SK-N-SH treated with all-trans-retinoic acid at 6 μM for 48 hours (cell line): ENCODE results near the gene TNFSF11.

Experiments
- ATAC-seq: fragments of 200-7000 bp; cut with Tn5 transposase; 3 replicates; pipeline ENCODE4 v1.9.1; 2020; ENCODE audit warnings: mild to moderate bottlenecking, moderate library complexity
- ARNTL ChIP-seq: fragments of 450-650 bp; formaldehyde crosslinking; IDR thresholded peaks from 2 replicates; pipeline ENCODE4 v1.5.0; 2020; ENCODE audit warnings: low read depth, mild to moderate bottlenecking, moderate library complexity, borderline replicate concordance
- BACH2 ChIP-seq: fragments of 250-450 bp; sonication (Bioruptor Pico); IDR thresholded peaks from 2 replicates; pipeline ENCODE4 v1.9.0; 2021; ENCODE audit warnings: mild to moderate bottlenecking, borderline replicate concordance
- CSDC2 ChIP-seq: fragments of 250-450 bp; sonication (Bioruptor Pico); IDR thresholded peaks from 2 replicates; pipeline ENCODE4 v1.5.0; 2020; ENCODE audit warnings: mild to moderate bottlenecking, moderate library complexity
- ESRRG ChIP-seq: fragments of 250-450 bp; sonication (Bioruptor Pico); IDR thresholded peaks from 2 replicates; pipeline ENCODE4 v1.6.1; 2021; ENCODE audit warnings: mild to moderate bottlenecking
- GLIS3 ChIP-seq: fragments of 250-450 bp; sonication (Bioruptor Pico); IDR thresholded peaks from 2 replicates; pipeline ENCODE4 v1.5.0; 2020; ENCODE audit warnings: mild to moderate bottlenecking, moderate library complexity
- ISL1 ChIP-seq: fragments of 250-450 bp; sonication (Bioruptor Pico); IDR thresholded peaks from 2 replicates; pipeline ENCODE4 v2.1.2; 2022; ENCODE audit warnings: mild to moderate bottlenecking, moderate library complexity
- OSR1 ChIP-seq: fragments of 250-450 bp; sonication (Bioruptor Pico); IDR thresholded peaks from 2 replicates; pipeline ENCODE4 v1.8.0; 2022; ENCODE audit warnings: moderate library complexity, mild to moderate bottlenecking, inconsistent platforms
- POU6F1 ChIP-seq: fragments of 250-450 bp; sonication (Bioruptor Pico); IDR thresholded peaks from 2 replicates; pipeline ENCODE4 v1.8.0; 2021; ENCODE audit warnings: low read depth, mild to moderate bottlenecking, moderate library complexity, borderline replicate concordance
- PPARA ChIP-seq: fragments of 250-450 bp; sonication (Bioruptor Pico); IDR thresholded peaks from 2 replicates; pipeline ENCODE4 v1.5.0; 2020; ENCODE audit warnings: mild to moderate bottlenecking, borderline replicate concordance
- RARB ChIP-seq: fragments of 250-450 bp; sonication (Bioruptor Pico); IDR thresholded peaks from 2 replicates; pipeline ENCODE4 v1.8.0; 2021; ENCODE audit warnings: mild to moderate bottlenecking, moderate library complexity
- SNAI2 ChIP-seq: fragments of 250-450 bp; sonication (Bioruptor Pico); IDR thresholded peaks from 2 replicates; pipeline ENCODE4 v1.5.0; 2020; ENCODE audit warnings: mild to moderate bottlenecking, moderate library complexity
- TCF4 ChIP-seq: fragments of 250-450 bp; sonication (Bioruptor Pico); IDR thresholded peaks from 2 replicates; pipeline ENCODE4 v1.8.0; 2021; ENCODE audit warnings: mild to moderate bottlenecking, moderate library complexity, borderline replicate concordance
- TSHZ2 ChIP-seq: fragments of 250-450 bp; sonication (Bioruptor Pico); IDR thresholded peaks from 2 replicates; pipeline ENCODE4 v1.5.0; 2020; ENCODE audit warnings: mild to moderate bottlenecking, moderate library complexity
- ZC3H10 ChIP-seq: fragments of 250-450 bp; sonication (Bioruptor Pico); IDR thresholded peaks from 2 replicates; pipeline ENCODE4 v1.5.1; 2021; ENCODE audit warnings: mild to moderate bottlenecking, moderate library complexity
- ZFP3 ChIP-seq: fragments of 250-450 bp; sonication (Bioruptor Pico); IDR thresholded peaks from 2 replicates; pipeline ENCODE4 v1.5.0; 2020; ENCODE audit warnings: mild to moderate bottlenecking, moderate library complexity
- ZFP30 ChIP-seq: fragments of 450-650 bp; formaldehyde crosslinking; IDR thresholded peaks from 2 replicates; pipeline ENCODE4 v1.5.0; 2022; ENCODE audit warnings: mild to moderate bottlenecking, moderate library complexity
- ZNF565 ChIP-seq: fragments of 450-650 bp; formaldehyde crosslinking; conservative IDR thresholded peaks from 2 replicates; pipeline ENCODE4 v1.5.0; 2020; ENCODE audit warnings: low read depth, mild to moderate bottlenecking, moderate library complexity
- ZNF70 ChIP-seq: fragments of 450-650 bp; formaldehyde crosslinking; IDR thresholded peaks from 2 replicates; pipeline ENCODE4 v1.5.0; 2020; ENCODE audit warnings: mild to moderate bottlenecking, moderate library complexity
- ZNF8 ChIP-seq: fragments of 450-650 bp; formaldehyde crosslinking; IDR thresholded peaks from 2 replicates; pipeline ENCODE4 v1.5.0; 2020; ENCODE audit warnings: mild to moderate bottlenecking, moderate library complexity
- TF ChIP-seq, protein P1 (sequence below): fragments of 250-450 bp; sonication (Bioruptor Pico); IDR thresholded peaks from 2 replicates; pipeline ENCODE4 v1.5.1; 2021; ENCODE audit warnings: mild to moderate bottlenecking, moderate library complexity
- TF ChIP-seq, protein P2 (sequence below): fragments of 250-450 bp; sonication (Bioruptor Pico); IDR thresholded peaks from 2 replicates; pipeline ENCODE4 v1.8.0; 2020; ENCODE audit warnings: mild to moderate bottlenecking, moderate library complexity, borderline replicate concordance

TNFSF11 gene

GRCh38 chr13:42538996-42539395, 35.0 kb upstream of the TNFSF11 start:
- TF ChIP-seq CSDC2 (no peak), PPARA (CRISPR knock-in tag) (no peak), GLIS3 (CRISPR knock-in tag) (no peak), OSR1 (no peak), TSHZ2 (CRISPR knock-in tag) (no peak), ZC3H10 (CRISPR knock-in tag) (no peak), BACH2 (CRISPR knock-in tag) (no peak), ZNF8 (CRISPR knock-in tag) (no peak), TCF4 (CRISPR knock-in tag) (no peak), ZNF70 (CRISPR knock-in tag) (no peak)
- ATAC-seq = no peak

GRCh38 chr13:42539670-42540069, 34.3 kb upstream of the TNFSF11 start:
- TF ChIP-seq ZNF565 (CRISPR knock-in tag) (no peak), ISL1 (CRISPR knock-in tag) (no peak), CSDC2 (no peak), ZFP3 (CRISPR knock-in tag) (no peak), SNAI2 (CRISPR knock-in tag) (no peak), ZNF70 (CRISPR knock-in tag) (no peak), ARNTL (CRISPR knock-in tag) (no peak)
- no peak for ATAC-seq

GRCh38 chr13:42543215-42543797, 30.6 kb upstream of the TNFSF11 start:
- ATAC-seq = no peak
- TF ChIP-seq POU6F1 (CRISPR knock-in tag) (no peak), ZFP30 (CRISPR knock-in tag) (no peak), GLIS3 (CRISPR knock-in tag) (no peak), ZC3H10 (CRISPR knock-in tag) (no peak), ZNF70 (CRISPR knock-in tag) (no peak), RARB (CRISPR knock-in tag) (no peak), ESRRG (no peak), PPARA (CRISPR knock-in tag) (no peak), ARNTL (CRISPR knock-in tag) (no peak), TCF4 (CRISPR knock-in tag) (no peak)
- TF ChIP-seq, protein P1, sequence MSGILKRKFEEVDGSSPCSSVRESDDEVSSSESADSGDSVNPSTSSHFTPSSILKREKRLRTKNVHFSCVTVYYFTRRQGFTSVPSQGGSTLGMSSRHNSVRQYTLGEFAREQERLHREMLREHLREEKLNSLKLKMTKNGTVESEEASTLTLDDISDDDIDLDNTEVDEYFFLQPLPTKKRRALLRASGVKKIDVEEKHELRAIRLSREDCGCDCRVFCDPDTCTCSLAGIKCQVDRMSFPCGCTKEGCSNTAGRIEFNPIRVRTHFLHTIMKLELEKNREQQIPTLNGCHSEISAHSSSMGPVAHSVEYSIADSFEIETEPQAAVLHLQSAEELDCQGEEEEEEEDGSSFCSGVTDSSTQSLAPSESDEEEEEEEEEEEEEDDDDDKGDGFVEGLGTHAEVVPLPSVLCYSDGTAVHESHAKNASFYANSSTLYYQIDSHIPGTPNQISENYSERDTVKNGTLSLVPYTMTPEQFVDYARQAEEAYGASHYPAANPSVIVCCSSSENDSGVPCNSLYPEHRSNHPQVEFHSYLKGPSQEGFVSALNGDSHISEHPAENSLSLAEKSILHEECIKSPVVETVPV (CRISPR knock-in tag) = no peak
- TF ChIP-seq, protein P2, sequence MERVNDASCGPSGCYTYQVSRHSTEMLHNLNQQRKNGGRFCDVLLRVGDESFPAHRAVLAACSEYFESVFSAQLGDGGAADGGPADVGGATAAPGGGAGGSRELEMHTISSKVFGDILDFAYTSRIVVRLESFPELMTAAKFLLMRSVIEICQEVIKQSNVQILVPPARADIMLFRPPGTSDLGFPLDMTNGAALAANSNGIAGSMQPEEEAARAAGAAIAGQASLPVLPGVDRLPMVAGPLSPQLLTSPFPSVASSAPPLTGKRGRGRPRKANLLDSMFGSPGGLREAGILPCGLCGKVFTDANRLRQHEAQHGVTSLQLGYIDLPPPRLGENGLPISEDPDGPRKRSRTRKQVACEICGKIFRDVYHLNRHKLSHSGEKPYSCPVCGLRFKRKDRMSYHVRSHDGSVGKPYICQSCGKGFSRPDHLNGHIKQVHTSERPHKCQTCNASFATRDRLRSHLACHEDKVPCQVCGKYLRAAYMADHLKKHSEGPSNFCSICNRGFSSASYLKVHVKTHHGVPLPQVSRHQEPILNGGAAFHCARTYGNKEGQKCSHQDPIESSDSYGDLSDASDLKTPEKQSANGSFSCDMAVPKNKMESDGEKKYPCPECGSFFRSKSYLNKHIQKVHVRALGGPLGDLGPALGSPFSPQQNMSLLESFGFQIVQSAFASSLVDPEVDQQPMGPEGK (CRISPR knock-in tag) = no peak
